Measurements from ENCODE around the gene MIAT. TPM values are rescaled to one million over a fixed set of nuclear protein-coding genes. Genes with fewer than 3 reads are reported as not detected.

The MIAT gene
- total and polyA plus RNA-seq, 9 of the 15 experiments (the other 6 are each of a cell fraction or from before 2014, with no cell fraction given) = 0.03 to 0.93 (median 0.34) TPM

- no peak for TF ChIP-seq CAMTA2 (CRISPR knock-in tag; conservative IDR thresholded peaks at IDR 0.05)
- no peak for TF ChIP-seq GATAD2B (IDR thresholded peaks at IDR 0.05; ENCODE audit: borderline replicate concordance)
- no peak for TF ChIP-seq MED1 (CRISPR knock-in tag; IDR thresholded peaks at IDR 0.05; ENCODE audit: borderline replicate concordance)
- no peak for TF ChIP-seq ZFP1 (CRISPR knock-in tag; IDR thresholded peaks at IDR 0.05)
- no peak for TF ChIP-seq KLF10 (CRISPR knock-in tag; IDR thresholded peaks at IDR 0.05)
- no peak for TF ChIP-seq ZNF75A (CRISPR knock-in tag; IDR thresholded peaks at IDR 0.05)
Measured at GRCh38 chr22:26711205-26711963, 54.0 kb downstream of the MIAT start (continued).

- ATAC-seq = no peak
- no peak for DNase-seq (ENCODE audit: extremely low read depth in 1 of 4, low spot score in 3 of 4)
- intact Hi-C loops (cut with micrococcal nuclease) (no loop called here), in situ Hi-C loops (cut with MboI) (no loop called here)
- WGBS (ENCODE audit: insufficient coverage, low coverage, missing lambda C conversion rate) = 45% methylated on average over 8 of the region's 8 CpGs
- no peak overlapping the region for H2AFZ ChIP-seq (ENCODE audit: low read depth, low read length)
- H3K4me2 ChIP-seq (ENCODE audit: insufficient read depth, low read length) = no peak overlapping the region
- no peaks in the 10 kb centered on the region for H3K27me3 ChIP-seq (ENCODE audit: control insufficient read depth in 2 of 2, insufficient read depth in 2 of 2, low read length in 2 of 2)
- H3K36me3 ChIP-seq (ENCODE audit: control insufficient read depth, insufficient read depth, low read length) = no peaks in the 10 kb centered on the region
- no TSS peak for BruUV-seq (replicated peaks)
- CTCF ChIA-PET (ENCODE audit: low intra/inter-chr PET ratio) = no interaction called here
- H3K27ac ChIP-seq (ENCODE audit: extremely low read depth, low read depth, low read length) = no peak overlapping the region
- POLR2A ChIA-PET = interaction anchor here (1.0 kb wide), 1 partner anchor 12 kb away, joined by 3 read pairs; no protein-coding TSS in a partner anchor
- H3K9me3 ChIP-seq (replicated peaks; ENCODE audit: control insufficient read depth, insufficient read depth, low read depth, low read length) = no peaks in the 10 kb centered on the region
- H3K4me3 ChIP-seq = no peak overlapping the region
- H3K9me1 ChIP-seq (ENCODE audit: control insufficient read depth, insufficient read depth, low read length) = no peaks in the 10 kb centered on the region
- H3K4me1 ChIP-seq (replicated peaks in 1 of 2; ENCODE audit: control insufficient read depth in 2 of 2, insufficient read depth in 2 of 2, low read length in 2 of 2) = peaks cover 0 to 6% of the 10 kb centered on the region in 2 experiments; a peak in 2 of 5 replicates
- H4K20me1 ChIP-seq (replicated peaks; ENCODE audit: control insufficient read depth, insufficient read depth, low read length) = no peaks in the 10 kb centered on the region; the same call in 1 of the 2 replicates
- no peak overlapping the region for H3K9ac ChIP-seq (ENCODE audit: insufficient read depth in 1 of 2, low read depth in 2 of 2, low read length in 2 of 2)
- H3K79me2 ChIP-seq (ENCODE audit: control insufficient read depth, insufficient read depth, low read length) = no peaks in the 10 kb centered on the region
- no peak for FAIRE-seq
- TF ChIP-seq GABPA (tag; conservative IDR thresholded peaks at IDR 0.05; ENCODE audit: low read depth) (0 out of 2 replicates have a peak, but pooled peaks have one; percentile 18), HMG20A (CRISPR knock-in tag; conservative IDR thresholded peaks at IDR 0.05) (no peak), MEIS2 (IDR thresholded peaks at IDR 0.05; ENCODE audit: partially characterized antibody) (peak; percentile 27), PBX2 (CRISPR knock-in tag; IDR thresholded peaks at IDR 0.05; ENCODE audit: low read depth) (no peak), PBX2 (tag; conservative IDR thresholded peaks at IDR 0.05; ENCODE audit: low read depth) (peak; percentile 56; the same call in 1 of the 2 replicates), RNF219 (CRISPR knock-in tag; IDR thresholded peaks at IDR 0.05) (no peak), TFE3 (CRISPR knock-in tag; IDR thresholded peaks at IDR 0.05) (peak; percentile 70), C11orf30 (IDR thresholded peaks at IDR 0.05; ENCODE audit: low read depth) (no peak), TAF1 (IDR thresholded peaks at IDR 0.05; ENCODE audit: control insufficient read depth, extremely low read depth, insufficient read depth, low read length, severe bottlenecking) (no peak)
Measured at GRCh38 chr22:26712158-26712557, 54.8 kb downstream of the MIAT start.
